SK-N-SH treated with all-trans-retinoic acid at 6 μM for 48 hours (cell line): Measurements from ENCODE around the gene GAN.

Experiments used
- ATAC-seq: fragments of 200-7000 bp; cut with Tn5 transposase; 3 replicates; pipeline ENCODE4 v1.9.1; 2020; ENCODE audit warnings: mild to moderate bottlenecking, moderate library complexity
- ARNTL ChIP-seq: fragments of 450-650 bp; formaldehyde crosslinking; IDR thresholded peaks from 2 replicates; pipeline ENCODE4 v1.5.0; 2020; ENCODE audit warnings: low read depth, mild to moderate bottlenecking, moderate library complexity, borderline replicate concordance
- BACH2 ChIP-seq: fragments of 250-450 bp; sonication (Bioruptor Pico); IDR thresholded peaks from 2 replicates; pipeline ENCODE4 v1.9.0; 2021; ENCODE audit warnings: mild to moderate bottlenecking, borderline replicate concordance
- CSDC2 ChIP-seq: fragments of 250-450 bp; sonication (Bioruptor Pico); IDR thresholded peaks from 2 replicates; pipeline ENCODE4 v1.5.0; 2020; ENCODE audit warnings: mild to moderate bottlenecking, moderate library complexity
- ESRRG ChIP-seq: fragments of 250-450 bp; sonication (Bioruptor Pico); IDR thresholded peaks from 2 replicates; pipeline ENCODE4 v1.6.1; 2021; ENCODE audit warnings: mild to moderate bottlenecking
- GLIS3 ChIP-seq: fragments of 250-450 bp; sonication (Bioruptor Pico); IDR thresholded peaks from 2 replicates; pipeline ENCODE4 v1.5.0; 2020; ENCODE audit warnings: mild to moderate bottlenecking, moderate library complexity
- OSR1 ChIP-seq: fragments of 250-450 bp; sonication (Bioruptor Pico); IDR thresholded peaks from 2 replicates; pipeline ENCODE4 v1.8.0; 2022; ENCODE audit warnings: moderate library complexity, mild to moderate bottlenecking, inconsistent platforms
- PPARA ChIP-seq: fragments of 250-450 bp; sonication (Bioruptor Pico); IDR thresholded peaks from 2 replicates; pipeline ENCODE4 v1.5.0; 2020; ENCODE audit warnings: mild to moderate bottlenecking, borderline replicate concordance
- RARB ChIP-seq: fragments of 250-450 bp; sonication (Bioruptor Pico); IDR thresholded peaks from 2 replicates; pipeline ENCODE4 v1.8.0; 2021; ENCODE audit warnings: mild to moderate bottlenecking, moderate library complexity
- SNAI2 ChIP-seq: fragments of 250-450 bp; sonication (Bioruptor Pico); IDR thresholded peaks from 2 replicates; pipeline ENCODE4 v1.5.0; 2020; ENCODE audit warnings: mild to moderate bottlenecking, moderate library complexity
- TCF4 ChIP-seq: fragments of 250-450 bp; sonication (Bioruptor Pico); IDR thresholded peaks from 2 replicates; pipeline ENCODE4 v1.8.0; 2021; ENCODE audit warnings: mild to moderate bottlenecking, moderate library complexity, borderline replicate concordance
- TOX ChIP-seq: fragments of 250-450 bp; sonication (Bioruptor Pico); IDR thresholded peaks from 2 replicates; pipeline ENCODE4 v1.8.0; 2021; ENCODE audit warnings: mild to moderate bottlenecking, moderate library complexity, borderline replicate concordance
- ZC3H10 ChIP-seq: fragments of 250-450 bp; sonication (Bioruptor Pico); IDR thresholded peaks from 2 replicates; pipeline ENCODE4 v1.5.1; 2021; ENCODE audit warnings: mild to moderate bottlenecking, moderate library complexity
- ZFP3 ChIP-seq: fragments of 250-450 bp; sonication (Bioruptor Pico); IDR thresholded peaks from 2 replicates; pipeline ENCODE4 v1.5.0; 2020; ENCODE audit warnings: mild to moderate bottlenecking, moderate library complexity
- ZFP30 ChIP-seq: fragments of 450-650 bp; formaldehyde crosslinking; IDR thresholded peaks from 2 replicates; pipeline ENCODE4 v1.5.0; 2022; ENCODE audit warnings: mild to moderate bottlenecking, moderate library complexity
- ZNF70 ChIP-seq: fragments of 450-650 bp; formaldehyde crosslinking; IDR thresholded peaks from 2 replicates; pipeline ENCODE4 v1.5.0; 2020; ENCODE audit warnings: mild to moderate bottlenecking, moderate library complexity
- TF ChIP-seq, protein P1 (sequence below): fragments of 250-450 bp; sonication (Bioruptor Pico); IDR thresholded peaks from 2 replicates; pipeline ENCODE4 v1.5.0; 2020; ENCODE audit warnings: mild to moderate bottlenecking, moderate library complexity
- TF ChIP-seq, protein P2 (sequence below): fragments of 250-450 bp; sonication (Bioruptor Pico); IDR thresholded peaks from 2 replicates; pipeline ENCODE4 v1.8.0; 2020; ENCODE audit warnings: mild to moderate bottlenecking, moderate library complexity, borderline replicate concordance
- TF ChIP-seq, protein P3 (sequence below): fragments of 250-450 bp; sonication (Bioruptor Pico); IDR thresholded peaks from 2 replicates; pipeline ENCODE4 v1.5.1; 2021; ENCODE audit warnings: mild to moderate bottlenecking, moderate library complexity
- TF ChIP-seq, protein P4 (sequence below): fragments of 250-450 bp; sonication (Bioruptor Pico); IDR thresholded peaks from 2 replicates; pipeline ENCODE4 v1.8.0; 2021; ENCODE audit warnings: low read depth, mild to moderate bottlenecking, moderate library complexity, borderline replicate concordance
- TF ChIP-seq, protein P5 (sequence below): fragments of 250-450 bp; sonication (Bioruptor Pico); IDR thresholded peaks from 2 replicates; pipeline ENCODE4 v1.5.1; 2020; ENCODE audit warnings: low read depth, mild to moderate bottlenecking, moderate library complexity

Gene GAN

DNA sequence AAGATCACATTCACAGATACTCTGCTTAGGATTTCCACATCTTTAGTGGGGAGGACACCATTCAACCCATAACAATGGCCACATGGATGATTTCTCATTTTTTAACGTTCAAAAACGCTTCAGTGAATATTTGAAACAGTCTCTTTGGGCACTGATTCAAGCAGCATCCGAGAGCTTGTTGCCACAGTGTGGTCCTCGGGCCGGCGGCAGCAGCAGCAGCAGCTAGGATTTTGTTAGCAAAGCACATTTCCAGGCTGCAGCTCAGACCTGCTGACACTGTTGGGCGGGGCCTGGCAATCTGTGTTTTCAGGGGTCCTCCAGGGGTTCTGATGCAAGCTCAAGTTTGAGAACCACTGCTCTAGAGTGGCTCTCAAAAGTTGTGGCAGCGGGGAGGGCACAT lies 102.0 kb downstream of the GAN start:
- TF ChIP-seq OSR1, result no peak
- TF ChIP-seq ZNF70, result no peak
- TF ChIP-seq PPARA (CRISPR knock-in tag), result no peak
- no peak for TF ChIP-seq ZFP3
- no peak for TF ChIP-seq GLIS3 (CRISPR knock-in tag)
- TF ChIP-seq ZFP30 (CRISPR knock-in tag), result no peak
- no peak for ATAC-seq

DNA sequence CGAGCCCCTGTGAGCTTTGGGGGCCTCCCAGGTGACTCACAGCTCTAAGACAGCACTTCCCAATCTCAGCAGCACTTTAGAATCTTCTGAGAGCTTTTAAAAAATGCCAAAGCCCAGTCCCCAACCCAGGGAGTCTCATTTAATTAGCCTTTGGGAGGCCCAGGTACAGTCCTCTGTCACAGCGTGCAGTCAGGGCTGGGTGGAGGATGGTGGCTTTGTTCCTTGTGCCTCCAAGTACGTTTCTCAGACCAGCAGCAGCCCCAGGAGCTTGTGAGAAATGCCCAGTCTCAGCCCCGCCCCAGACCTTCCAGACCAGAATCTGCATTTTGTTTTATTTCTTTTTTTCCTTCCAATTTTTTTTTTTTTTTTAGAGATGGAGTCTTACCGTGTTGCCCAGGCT lies 102.4 kb downstream of the GAN start:
- TF ChIP-seq PPARA (CRISPR knock-in tag) (no peak), BACH2 (CRISPR knock-in tag) (no peak)
- ATAC-seq, result no peak

DNA sequence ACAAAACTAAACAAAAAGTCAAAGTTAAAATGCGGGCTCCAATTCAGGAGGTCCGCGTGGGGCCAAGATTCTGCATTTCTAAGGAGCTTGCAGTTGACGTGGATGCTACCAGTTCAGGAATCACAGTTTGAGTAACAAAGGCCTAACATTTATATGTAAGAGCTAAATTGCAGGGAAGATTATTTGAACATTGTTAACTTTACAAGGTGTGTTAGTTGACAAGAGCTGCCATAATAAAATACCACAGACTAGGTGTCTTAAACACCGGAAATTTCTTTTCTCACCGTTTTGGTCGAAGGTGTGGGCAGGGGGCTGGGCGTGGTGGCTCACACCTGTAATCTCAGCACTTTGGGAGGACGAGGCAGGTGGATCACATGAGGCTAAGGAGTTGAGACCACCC lies 105.0 kb downstream of the GAN start:
- ATAC-seq, result no peak
- TF ChIP-seq OSR1 (no peak), BACH2 (CRISPR knock-in tag) (no peak), ESRRG (CRISPR knock-in tag) (no peak), GLIS3 (CRISPR knock-in tag) (no peak), PPARA (CRISPR knock-in tag) (no peak), ZFP3 (no peak)
- TF ChIP-seq, protein P1, sequence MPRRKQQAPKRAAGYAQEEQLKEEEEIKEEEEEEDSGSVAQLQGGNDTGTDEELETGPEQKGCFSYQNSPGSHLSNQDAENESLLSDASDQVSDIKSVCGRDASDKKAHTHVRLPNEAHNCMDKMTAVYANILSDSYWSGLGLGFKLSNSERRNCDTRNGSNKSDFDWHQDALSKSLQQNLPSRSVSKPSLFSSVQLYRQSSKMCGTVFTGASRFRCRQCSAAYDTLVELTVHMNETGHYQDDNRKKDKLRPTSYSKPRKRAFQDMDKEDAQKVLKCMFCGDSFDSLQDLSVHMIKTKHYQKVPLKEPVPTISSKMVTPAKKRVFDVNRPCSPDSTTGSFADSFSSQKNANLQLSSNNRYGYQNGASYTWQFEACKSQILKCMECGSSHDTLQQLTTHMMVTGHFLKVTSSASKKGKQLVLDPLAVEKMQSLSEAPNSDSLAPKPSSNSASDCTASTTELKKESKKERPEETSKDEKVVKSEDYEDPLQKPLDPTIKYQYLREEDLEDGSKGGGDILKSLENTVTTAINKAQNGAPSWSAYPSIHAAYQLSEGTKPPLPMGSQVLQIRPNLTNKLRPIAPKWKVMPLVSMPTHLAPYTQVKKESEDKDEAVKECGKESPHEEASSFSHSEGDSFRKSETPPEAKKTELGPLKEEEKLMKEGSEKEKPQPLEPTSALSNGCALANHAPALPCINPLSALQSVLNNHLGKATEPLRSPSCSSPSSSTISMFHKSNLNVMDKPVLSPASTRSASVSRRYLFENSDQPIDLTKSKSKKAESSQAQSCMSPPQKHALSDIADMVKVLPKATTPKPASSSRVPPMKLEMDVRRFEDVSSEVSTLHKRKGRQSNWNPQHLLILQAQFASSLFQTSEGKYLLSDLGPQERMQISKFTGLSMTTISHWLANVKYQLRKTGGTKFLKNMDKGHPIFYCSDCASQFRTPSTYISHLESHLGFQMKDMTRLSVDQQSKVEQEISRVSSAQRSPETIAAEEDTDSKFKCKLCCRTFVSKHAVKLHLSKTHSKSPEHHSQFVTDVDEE (CRISPR knock-in tag), result no peak

DNA sequence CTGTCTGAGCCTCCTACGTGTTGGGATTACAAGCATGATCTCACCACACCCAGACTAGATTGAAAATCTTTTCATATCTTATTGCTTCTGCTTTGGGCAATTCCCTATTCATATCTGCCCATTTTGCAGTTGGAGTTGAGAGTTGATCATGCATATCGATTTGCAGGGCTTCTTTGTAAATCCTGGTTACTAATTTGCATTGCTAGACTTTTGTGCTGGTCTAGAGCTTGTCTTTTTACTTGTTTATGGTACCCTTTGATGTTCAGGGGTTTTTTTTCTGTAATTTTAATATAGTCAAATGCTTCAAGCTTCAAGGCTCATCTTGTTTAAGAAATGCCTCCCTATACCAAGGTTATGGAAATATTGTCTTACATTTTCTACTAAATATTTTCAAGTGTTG lies 106.4 kb downstream of the GAN start:
- TF ChIP-seq ZNF70 (no peak), GLIS3 (CRISPR knock-in tag) (no peak), TCF4 (CRISPR knock-in tag) (no peak), RARB (no peak), PPARA (CRISPR knock-in tag) (no peak), ARNTL (CRISPR knock-in tag) (no peak), CSDC2 (CRISPR knock-in tag) (no peak), SNAI2 (CRISPR knock-in tag) (no peak)
- TF ChIP-seq, protein P2, sequence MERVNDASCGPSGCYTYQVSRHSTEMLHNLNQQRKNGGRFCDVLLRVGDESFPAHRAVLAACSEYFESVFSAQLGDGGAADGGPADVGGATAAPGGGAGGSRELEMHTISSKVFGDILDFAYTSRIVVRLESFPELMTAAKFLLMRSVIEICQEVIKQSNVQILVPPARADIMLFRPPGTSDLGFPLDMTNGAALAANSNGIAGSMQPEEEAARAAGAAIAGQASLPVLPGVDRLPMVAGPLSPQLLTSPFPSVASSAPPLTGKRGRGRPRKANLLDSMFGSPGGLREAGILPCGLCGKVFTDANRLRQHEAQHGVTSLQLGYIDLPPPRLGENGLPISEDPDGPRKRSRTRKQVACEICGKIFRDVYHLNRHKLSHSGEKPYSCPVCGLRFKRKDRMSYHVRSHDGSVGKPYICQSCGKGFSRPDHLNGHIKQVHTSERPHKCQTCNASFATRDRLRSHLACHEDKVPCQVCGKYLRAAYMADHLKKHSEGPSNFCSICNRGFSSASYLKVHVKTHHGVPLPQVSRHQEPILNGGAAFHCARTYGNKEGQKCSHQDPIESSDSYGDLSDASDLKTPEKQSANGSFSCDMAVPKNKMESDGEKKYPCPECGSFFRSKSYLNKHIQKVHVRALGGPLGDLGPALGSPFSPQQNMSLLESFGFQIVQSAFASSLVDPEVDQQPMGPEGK (CRISPR knock-in tag), result no peak
- TF ChIP-seq, protein P3, sequence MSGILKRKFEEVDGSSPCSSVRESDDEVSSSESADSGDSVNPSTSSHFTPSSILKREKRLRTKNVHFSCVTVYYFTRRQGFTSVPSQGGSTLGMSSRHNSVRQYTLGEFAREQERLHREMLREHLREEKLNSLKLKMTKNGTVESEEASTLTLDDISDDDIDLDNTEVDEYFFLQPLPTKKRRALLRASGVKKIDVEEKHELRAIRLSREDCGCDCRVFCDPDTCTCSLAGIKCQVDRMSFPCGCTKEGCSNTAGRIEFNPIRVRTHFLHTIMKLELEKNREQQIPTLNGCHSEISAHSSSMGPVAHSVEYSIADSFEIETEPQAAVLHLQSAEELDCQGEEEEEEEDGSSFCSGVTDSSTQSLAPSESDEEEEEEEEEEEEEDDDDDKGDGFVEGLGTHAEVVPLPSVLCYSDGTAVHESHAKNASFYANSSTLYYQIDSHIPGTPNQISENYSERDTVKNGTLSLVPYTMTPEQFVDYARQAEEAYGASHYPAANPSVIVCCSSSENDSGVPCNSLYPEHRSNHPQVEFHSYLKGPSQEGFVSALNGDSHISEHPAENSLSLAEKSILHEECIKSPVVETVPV (CRISPR knock-in tag), result no peak
- no peak for ATAC-seq

DNA sequence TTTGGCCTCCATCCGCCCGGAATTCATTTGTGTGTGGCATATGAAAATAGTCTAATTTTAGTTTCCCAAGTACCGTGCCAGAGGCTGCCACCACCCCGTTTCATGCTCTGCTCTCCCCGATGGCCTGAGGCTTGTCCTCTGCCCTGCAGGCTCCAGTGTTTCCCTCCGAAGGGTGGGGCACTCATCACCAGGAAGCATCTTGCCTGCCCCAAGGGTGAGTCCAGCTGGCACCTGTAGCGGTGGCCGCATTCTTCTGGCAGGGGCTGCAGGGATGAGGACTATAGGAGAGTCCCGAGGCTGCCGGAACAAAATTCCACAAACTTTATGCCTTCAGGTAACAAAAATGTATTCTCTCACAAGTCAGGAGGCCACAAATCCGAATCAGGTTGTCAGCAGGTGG lies 106.8 kb downstream of the GAN start:
- no peak for ATAC-seq
- TF ChIP-seq ARNTL (CRISPR knock-in tag) (no peak), ZFP30 (CRISPR knock-in tag) (no peak), OSR1 (no peak), SNAI2 (CRISPR knock-in tag) (no peak), TCF4 (CRISPR knock-in tag) (no peak), ZFP3 (no peak), CSDC2 (CRISPR knock-in tag) (no peak), GLIS3 (CRISPR knock-in tag) (no peak), ZC3H10 (CRISPR knock-in tag) (no peak), TOX (CRISPR knock-in tag) (no peak)
- TF ChIP-seq, protein P4, sequence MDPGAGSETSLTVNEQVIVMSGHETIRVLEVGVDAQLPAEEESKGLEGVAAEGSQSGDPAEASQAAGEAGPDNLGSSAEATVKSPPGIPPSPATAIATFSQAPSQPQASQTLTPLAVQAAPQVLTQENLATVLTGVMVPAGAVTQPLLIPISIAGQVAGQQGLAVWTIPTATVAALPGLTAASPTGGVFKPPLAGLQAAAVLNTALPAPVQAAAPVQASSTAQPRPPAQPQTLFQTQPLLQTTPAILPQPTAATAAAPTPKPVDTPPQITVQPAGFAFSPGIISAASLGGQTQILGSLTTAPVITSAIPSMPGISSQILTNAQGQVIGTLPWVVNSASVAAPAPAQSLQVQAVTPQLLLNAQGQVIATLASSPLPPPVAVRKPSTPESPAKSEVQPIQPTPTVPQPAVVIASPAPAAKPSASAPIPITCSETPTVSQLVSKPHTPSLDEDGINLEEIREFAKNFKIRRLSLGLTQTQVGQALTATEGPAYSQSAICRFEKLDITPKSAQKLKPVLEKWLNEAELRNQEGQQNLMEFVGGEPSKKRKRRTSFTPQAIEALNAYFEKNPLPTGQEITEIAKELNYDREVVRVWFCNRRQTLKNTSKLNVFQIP, result no peak
- TF ChIP-seq, protein P2 (CRISPR knock-in tag), result no peak
- TF ChIP-seq, protein P5, sequence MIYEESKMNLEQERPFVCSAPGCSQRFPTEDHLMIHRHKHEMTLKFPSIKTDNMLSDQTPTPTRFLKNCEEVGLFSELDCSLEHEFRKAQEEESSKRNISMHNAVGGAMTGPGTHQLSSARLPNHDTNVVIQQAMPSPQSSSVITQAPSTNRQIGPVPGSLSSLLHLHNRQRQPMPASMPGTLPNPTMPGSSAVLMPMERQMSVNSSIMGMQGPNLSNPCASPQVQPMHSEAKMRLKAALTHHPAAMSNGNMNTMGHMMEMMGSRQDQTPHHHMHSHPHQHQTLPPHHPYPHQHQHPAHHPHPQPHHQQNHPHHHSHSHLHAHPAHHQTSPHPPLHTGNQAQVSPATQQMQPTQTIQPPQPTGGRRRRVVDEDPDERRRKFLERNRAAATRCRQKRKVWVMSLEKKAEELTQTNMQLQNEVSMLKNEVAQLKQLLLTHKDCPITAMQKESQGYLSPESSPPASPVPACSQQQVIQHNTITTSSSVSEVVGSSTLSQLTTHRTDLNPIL (CRISPR knock-in tag), result no peak
- TF ChIP-seq, protein P3 (CRISPR knock-in tag), result no peak
